Right lobe of liver (tissue), 6 donors: Measurements from ENCODE around the gene GNB1L. TPM values are rescaled to one million over a fixed set of nuclear protein-coding genes. Genes with fewer than 3 reads are reported as not detected.

ENCODE experiments used
- ATAC-seq, 4 donors: fragments of 200-7000 bp; cut with Tn5 transposase; one replicate each; pipeline ENCODE4 v1.9.1; 2020; ENCODE audit warnings: mild to moderate bottlenecking in 4 of 4, moderate library complexity in 4 of 4
- DNase-seq, 3 donors: peaks; one replicate each; pipeline ENCODE4 v3.0.0-alpha.2; 2020
- H3K27ac ChIP-seq, 3 donors: fragments of 200-600 bp; one replicate each; pipeline ENCODE4 v1.8.0; 2022
- H3K27me3 ChIP-seq, 2 donors: fragments of 200-600 bp; one replicate each; pipeline ENCODE4 v1.8.0; 2022
- H3K36me3 ChIP-seq, 4 donors: fragments of 200-600 bp; sonication (generic) in 1 of 4; one replicate each; pipeline versions ENCODE4 v1.5.1 to v1.8.0; 2017 to 2022; ENCODE audit warnings: control low read depth in 1 of 4
- H3K4me1 ChIP-seq, 4 donors: fragments of 200-600 bp; sonication (generic) in 1 of 4; one replicate each; pipeline versions ENCODE4 v1.5.1 to v1.8.0; 2017 to 2022; ENCODE audit warnings: control low read depth in 1 of 4
- H3K4me3 ChIP-seq, 3 donors: fragments of 200-600 bp; one replicate each; pipeline ENCODE4 v1.8.0; 2022
- H3K9me3 ChIP-seq, 4 donors: fragments of 200-600 bp; sonication (generic) in 1 of 4; one replicate each; pipeline versions ENCODE4 v1.5.1 to v1.8.0; 2017 to 2022; ENCODE audit warnings: control low read depth in 1 of 4
- POLR2A ChIP-seq: fragments of 450-650 bp; IDR thresholded peaks from one replicate; pipeline ENCODE4 v1.6.1; 2017; ENCODE audit warnings: antibody characterized with exemption, mild to moderate bottlenecking
- WGBS: methylation state at CpG from one replicate; pipeline ENCODE4 v1.1.6; 2018; ENCODE audit warnings: low coverage, low lambda C conversion rate; ENCODE audit not compliant: insufficient coverage; ENCODE audit errors: missing lambda C conversion rate; 5-methylcytosine and 5-hydroxymethylcytosine counted together
- intact Hi-C, 2 donors: fragments of 100-400 bp; cut with DNase I; formaldehyde crosslinking; loops; one replicate each; pipeline versions ENCODE4 v1.11.2 to v1.14.1; 2022
- total RNA-seq, 6 experiments: library from RNA; depleted of rRNA in 2 of 6; stranded (reverse); fragments of >200 nt in 2 of 6; fragmentation: NEBNext Ultra II Directional in 3 of 6; extraction: Animal tissue kit (Norgen Biotek cat#: 25700) in 3 of 6; gene quantifications; one replicate each; pipeline versions ENCODE4 v1.1.0 to v1.2.4, GENCODE V29; 2016 to 2023
- TF ChIP-seq, protein P1 (sequence below), 4 donors: fragments of 200-600 bp in 3 of 4; fragments of 450-650 bp in 1 of 4; IDR thresholded peaks; one replicate each; pipeline versions ENCODE4 v1.5.1 to v1.8.0; 2016 to 2022; ENCODE audit warnings: antibody characterized with exemption in 4 of 4, mild to moderate bottlenecking in 2 of 4
- donor health status: DM: no; HTN: yes; CAD: no.
- donor health status: DM: no; HTN: no; CAD: no.
- donor health status: DM: no; HTN: no; CAD: no.
- donor health status: DM: no; HTN: yes; CAD: no.
- donor health status: DM: no; HTN: yes; CAD: no.

GNB1L gene
- total RNA-seq, 6 experiments from 2014 or later, result 1.4 to 3.2 (median 2.7) TPM

DNA sequence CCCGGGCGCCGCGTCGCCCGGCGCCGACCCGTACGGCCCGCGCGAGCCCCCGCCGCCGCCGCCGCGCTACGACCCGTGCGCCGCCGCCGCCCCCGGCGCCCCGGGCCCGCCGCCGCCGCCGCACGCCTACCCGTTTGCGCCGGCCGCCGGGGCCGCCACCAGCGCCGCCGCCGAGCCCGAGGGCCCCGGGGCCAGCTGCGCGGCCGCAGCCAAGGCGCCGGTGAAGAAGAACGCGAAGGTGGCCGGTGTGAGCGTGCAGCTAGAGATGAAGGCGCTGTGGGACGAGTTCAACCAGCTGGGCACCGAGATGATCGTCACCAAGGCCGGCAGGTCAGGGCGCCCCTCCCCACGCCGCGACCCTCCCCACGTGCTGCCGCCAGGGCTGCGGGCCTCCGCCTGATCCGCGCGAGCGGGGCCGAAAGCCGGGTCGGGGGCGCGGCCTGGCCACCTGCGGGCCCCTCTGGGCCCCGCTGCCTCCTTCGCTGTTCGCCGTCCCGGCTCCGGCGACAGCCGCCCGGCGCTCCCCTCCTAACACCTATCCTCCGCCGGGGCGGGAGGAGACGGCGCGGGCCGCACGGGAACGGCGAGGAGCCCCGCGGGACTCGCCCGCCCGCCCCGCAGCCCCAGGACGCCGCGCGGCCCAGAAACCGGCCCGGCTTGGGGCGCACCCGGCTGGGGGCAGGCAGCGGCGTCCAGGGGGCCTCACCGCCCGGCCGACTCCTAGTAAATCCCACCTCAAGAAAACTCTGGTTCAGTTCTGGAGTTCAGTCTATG is 93.5 kb downstream of the GNB1L start:
- peaks cover 0 to 4% (median 0%) of the 10 kb centered on the region in 4 donors for H3K4me1 ChIP-seq
- no peak for ATAC-seq
- H3K4me3 ChIP-seq, result no peak overlapping the region
- no peaks in the 10 kb centered on the region for H3K9me3 ChIP-seq
- H3K27ac ChIP-seq, result no peak overlapping the region
- 56% methylated on average over 8 of the region's 117 CpGs for WGBS
- intact Hi-C loops, result no loop called here
- TF ChIP-seq, protein P1, sequence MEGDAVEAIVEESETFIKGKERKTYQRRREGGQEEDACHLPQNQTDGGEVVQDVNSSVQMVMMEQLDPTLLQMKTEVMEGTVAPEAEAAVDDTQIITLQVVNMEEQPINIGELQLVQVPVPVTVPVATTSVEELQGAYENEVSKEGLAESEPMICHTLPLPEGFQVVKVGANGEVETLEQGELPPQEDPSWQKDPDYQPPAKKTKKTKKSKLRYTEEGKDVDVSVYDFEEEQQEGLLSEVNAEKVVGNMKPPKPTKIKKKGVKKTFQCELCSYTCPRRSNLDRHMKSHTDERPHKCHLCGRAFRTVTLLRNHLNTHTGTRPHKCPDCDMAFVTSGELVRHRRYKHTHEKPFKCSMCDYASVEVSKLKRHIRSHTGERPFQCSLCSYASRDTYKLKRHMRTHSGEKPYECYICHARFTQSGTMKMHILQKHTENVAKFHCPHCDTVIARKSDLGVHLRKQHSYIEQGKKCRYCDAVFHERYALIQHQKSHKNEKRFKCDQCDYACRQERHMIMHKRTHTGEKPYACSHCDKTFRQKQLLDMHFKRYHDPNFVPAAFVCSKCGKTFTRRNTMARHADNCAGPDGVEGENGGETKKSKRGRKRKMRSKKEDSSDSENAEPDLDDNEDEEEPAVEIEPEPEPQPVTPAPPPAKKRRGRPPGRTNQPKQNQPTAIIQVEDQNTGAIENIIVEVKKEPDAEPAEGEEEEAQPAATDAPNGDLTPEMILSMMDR (IDR thresholded peaks at IDR 0.05), result no peak
- no peak for TF ChIP-seq POLR2A
- DNase-seq, result no peak
- H3K36me3 ChIP-seq, result no peaks in the 10 kb centered on the region
- peaks cover 0 to 3% of the 10 kb centered on the region in 2 donors for H3K27me3 ChIP-seq

DNA sequence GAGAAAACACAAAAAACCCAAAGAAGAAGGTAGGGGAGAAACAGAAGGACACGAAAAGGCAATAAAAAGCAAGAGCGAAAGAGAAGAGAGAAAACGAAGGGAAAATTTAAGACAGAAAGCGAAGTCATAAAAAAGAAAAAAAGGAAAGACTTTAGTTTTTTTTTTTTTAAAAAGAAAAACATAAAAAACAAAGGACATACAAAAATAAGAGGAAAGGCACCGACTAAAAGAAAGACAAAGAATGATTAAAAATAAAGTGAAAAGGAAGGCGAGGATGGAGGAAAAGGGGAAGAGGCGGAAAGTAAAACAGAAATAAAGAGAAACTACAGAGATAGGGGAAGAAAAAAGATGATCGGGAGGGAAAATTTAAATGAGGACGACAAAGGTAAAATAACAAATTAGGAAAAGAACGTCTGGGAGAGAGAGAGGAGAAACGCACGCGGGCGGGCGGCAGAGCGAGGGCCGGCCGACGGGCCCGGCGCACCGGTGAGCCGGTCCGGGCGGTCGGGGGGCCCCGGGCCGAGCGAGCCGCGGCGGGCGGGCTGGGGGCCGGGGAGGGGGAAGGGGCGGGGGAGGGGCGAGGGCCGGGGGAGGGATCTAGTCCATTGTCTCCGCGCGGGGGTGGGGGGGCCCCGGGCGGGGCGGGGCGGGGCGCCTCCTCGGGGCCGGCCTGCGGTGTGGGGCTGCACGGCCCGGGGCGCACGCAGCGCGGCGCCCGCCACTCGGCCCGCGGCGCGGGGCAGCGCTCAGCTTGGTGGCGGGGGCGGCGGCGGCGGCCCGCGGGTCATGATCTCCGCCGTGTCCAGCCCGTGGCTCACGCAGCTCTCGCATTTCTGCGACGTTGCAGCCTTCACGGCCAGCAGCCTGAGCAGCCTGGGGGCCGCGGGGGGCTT is 94.4 kb downstream of the GNB1L start, which contains the start of gene TBX1:
Gene TBX1, plus strand, starts transcription at position 721 of the 893 bp plus-strand sequence. Its CDS starts 66 bp downstream, at position 787.
- DNase-seq (no peak), ATAC-seq (no peak)
- TF ChIP-seq, protein P1 (IDR thresholded peaks at IDR 0.05), result no peak
- no peak for TF ChIP-seq POLR2A
- no peaks in the 10 kb centered on the region for H3K36me3 ChIP-seq
- H3K4me1 ChIP-seq, result peaks cover 0 to 4% (median 0%) of the 10 kb centered on the region in 4 donors
- intact Hi-C loops, result no loop called here
- no peaks in the 10 kb centered on the region for H3K9me3 ChIP-seq
- peaks cover 0 to 12% of the 10 kb centered on the region in 2 donors for H3K27me3 ChIP-seq
- WGBS, result 5% methylated on average over 35 of the region's 79 CpGs
- no peak within 1 kb of the TSS for H3K27ac ChIP-seq
- no peak within 1 kb of the TSS for H3K4me3 ChIP-seq

DNA sequence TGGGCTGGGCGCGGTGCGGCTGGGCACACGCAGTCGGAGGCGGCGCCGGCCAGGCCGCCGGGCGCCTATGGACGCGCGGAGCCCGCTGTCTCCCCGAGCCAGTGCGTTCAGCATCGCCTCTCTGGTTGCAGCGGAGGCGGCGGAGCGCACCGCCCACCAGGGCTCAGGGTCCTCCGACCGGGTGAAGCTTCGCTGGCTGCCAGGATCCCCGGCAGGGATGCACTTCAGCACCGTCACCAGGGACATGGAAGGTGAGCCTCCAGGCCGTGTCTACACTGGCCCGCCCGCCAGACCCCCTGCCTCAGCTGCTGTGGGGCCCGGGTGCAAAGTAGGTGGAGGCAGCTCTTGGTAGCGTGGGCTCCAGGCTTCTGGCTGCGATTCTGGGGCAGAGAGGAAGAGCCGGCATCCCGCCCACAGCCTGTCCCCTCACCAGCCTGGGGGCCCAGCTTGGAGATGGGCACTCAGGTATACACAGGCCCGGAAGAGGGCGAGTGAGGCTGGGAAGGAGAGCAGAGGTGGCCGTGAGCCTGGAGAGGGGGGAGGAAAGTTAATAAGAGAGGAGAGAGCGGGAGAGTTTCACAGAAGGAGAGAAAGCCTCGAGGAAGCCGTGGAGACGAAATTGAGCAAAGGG is 95.1 kb downstream of the GNB1L start:
- no peak for ATAC-seq
- Histone ChIP-seq H3K9me3 (no peaks in the 10 kb centered on the region), H3K4me1 (peaks cover 0 to 4% (median 0%) of the 10 kb centered on the region in 4 donors), H3K36me3 (no peaks in the 10 kb centered on the region), H3K27ac (no peak overlapping the region), H3K27me3 (peaks cover 0 to 12% of the 10 kb centered on the region in 2 donors), H3K4me3 (no peak overlapping the region)
- no peak for TF ChIP-seq POLR2A
- TF ChIP-seq, protein P1 (IDR thresholded peaks at IDR 0.05), result no peak
- intact Hi-C loops, result loop anchor here (10.0 kb wide), 2 partner anchors 85 to 115 kb away; no protein-coding TSS in a partner anchor
- no peak for DNase-seq
- 6% methylated on average over 7 of the region's 43 CpGs for WGBS

DNA sequence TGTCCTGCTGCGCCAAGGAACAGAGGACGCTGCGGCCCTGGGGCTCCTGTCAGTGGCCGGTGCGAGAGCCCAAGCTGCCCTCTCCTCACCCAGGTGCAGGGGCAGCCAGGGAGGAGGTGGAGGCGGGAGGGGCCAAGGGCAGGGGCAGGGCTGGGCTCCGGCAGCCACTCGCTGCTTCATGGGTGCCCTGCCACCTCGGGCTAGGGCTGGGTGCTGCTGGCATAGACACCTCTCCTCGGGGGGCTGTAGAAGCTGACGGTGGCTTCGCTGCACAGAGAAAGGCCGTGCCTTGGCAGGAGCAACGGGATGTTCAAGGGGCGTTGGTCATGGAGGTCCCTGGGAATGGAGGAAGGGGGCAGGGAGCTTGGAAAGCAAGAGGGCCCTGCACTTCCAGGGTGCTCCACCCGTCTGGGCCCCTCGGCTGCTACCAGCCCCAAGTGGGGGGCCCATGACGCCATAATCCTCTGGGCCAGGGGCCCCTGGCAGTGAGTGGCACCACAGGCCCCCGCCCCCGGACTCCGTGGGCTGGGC is 95.7 kb downstream of the GNB1L start:
- intact Hi-C loops, result loop anchor here (10.0 kb wide), 2 partner anchors 86 to 116 kb away; no protein-coding TSS in a partner anchor
- peaks cover 0 to 4% (median 0%) of the 10 kb centered on the region in 4 donors for H3K4me1 ChIP-seq
- WGBS, result 14% methylated on average over 8 of the region's 21 CpGs

More for the DNA sequence above, 95.7 kb downstream of the GNB1L start:
- TF ChIP-seq POLR2A, result no peak
- TF ChIP-seq, protein P1 (IDR thresholded peaks at IDR 0.05), result no peak
- no peak overlapping the region for H3K4me3 ChIP-seq
- DNase-seq (no peak), ATAC-seq (no peak)
- no peaks in the 10 kb centered on the region for H3K9me3 ChIP-seq
- no peak overlapping the region for H3K27ac ChIP-seq
- peaks cover 0 to 12% of the 10 kb centered on the region in 2 donors for H3K27me3 ChIP-seq
- no peaks in the 10 kb centered on the region for H3K36me3 ChIP-seq
